Measurements from ENCODE around the gene HBP1.

- TF ChIP-seq CTCF (IDR thresholded peaks at IDR 0.05) (no peak), POLR2A (IDR thresholded peaks at IDR 0.05) (no peak)
Observed at GRCh38 chr7:107170051-107170915, 1.5 kb downstream of the HBP1 start.
